Measurements from ENCODE around the gene EPDR1. TPM values are rescaled to one million over a fixed set of nuclear protein-coding genes. Genes with fewer than 3 reads are reported as not detected.

Gene EPDR1
- total and polyA plus RNA-seq, 2 experiments from 2014 or later = 4.4 to 13.8 TPM

DNA sequence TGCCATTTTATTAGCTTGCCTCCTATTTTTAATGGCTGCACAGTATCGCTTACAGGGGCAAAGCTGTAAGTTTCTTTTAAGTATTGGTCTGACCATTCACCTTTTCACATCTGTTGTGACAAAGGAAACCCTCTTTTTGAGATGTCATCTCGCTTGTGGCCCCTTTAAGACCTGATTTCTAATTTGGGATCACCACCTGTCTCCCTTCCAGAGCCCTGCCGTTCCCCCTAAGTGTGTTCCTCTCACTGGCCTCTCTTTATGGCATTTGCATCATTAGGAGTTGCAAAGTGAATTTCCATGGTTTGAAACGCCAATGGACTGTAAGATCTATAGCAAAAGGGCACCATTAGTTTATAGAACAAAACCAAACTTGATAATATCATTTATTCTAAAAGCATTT, 1.4 kb downstream of the EPDR1 start:
- peak overlapping the region; percentile 85 for H3K4me3 Mint-ChIP-seq
- Histone ChIP-seq H4K20me1 (replicated peaks; ENCODE audit: insufficient read depth) (no peaks in the 10 kb centered on the region), H3K27me3 (ENCODE audit: insufficient read depth) (peaks cover 42% of the 10 kb centered on the region), H3K79me2 (replicated peaks; ENCODE audit: insufficient read depth) (0 out of 2 replicates have a peak, but pooled peaks cover 3% of the 10 kb centered on the region), H3K4me3 (peak overlapping the region; percentile 85), H2AFZ (no peak overlapping the region), H3K4me1 (ENCODE audit: insufficient read depth) (peaks cover 6% of the 10 kb centered on the region; the same call in 1 of the 2 replicates), H3K9me2 (ENCODE audit: insufficient read depth) (0 out of 2 replicates have a peak, but pooled peaks cover 5% of the 10 kb centered on the region), H3F3A (replicated peaks; ENCODE audit: low read depth) (no peaks in the 10 kb centered on the region), H3K36me3 (ENCODE audit: insufficient read depth) (no peaks in the 10 kb centered on the region), H3K4me2 (peak overlapping the region; percentile 93), H3K27ac (ENCODE audit: low read depth) (no peak overlapping the region)
- no peak for ATAC-seq
- no peak overlapping the region; the same call in 1 of the 2 replicates for H3K27ac Mint-ChIP-seq
- H3K9me3 Mint-ChIP-seq = no peaks in the 10 kb centered on the region
- H3K4me1 Mint-ChIP-seq = peaks cover 13% of the 10 kb centered on the region
- TF ChIP-seq EZH2 (IDR thresholded peaks at IDR 0.05; ENCODE audit: low read depth, unreplicated experiment) (no peak), CREB1 (CRISPR knock-in tag; IDR thresholded peaks at IDR 0.05; ENCODE audit: low read depth) (no peak), ZNF114 (CRISPR knock-in tag; IDR thresholded peaks at IDR 0.05) (no peak), NANOG (IDR thresholded peaks at IDR 0.05; ENCODE audit: borderline replicate concordance) (no peak), JUNB (IDR thresholded peaks at IDR 0.05; ENCODE audit: unreplicated experiment) (no peak), ZNF331 (CRISPR knock-in tag; IDR thresholded peaks at IDR 0.05; ENCODE audit: low read depth) (no peak), ZNF462 (CRISPR knock-in tag; IDR thresholded peaks at IDR 0.05) (no peak), STAT1 (IDR thresholded peaks at IDR 0.05; ENCODE audit: unreplicated experiment) (no peak), EZH2phosphoT487 (IDR thresholded peaks at IDR 0.05; ENCODE audit: unreplicated experiment) (no peak)
- TF ChIP-seq, protein P1, sequence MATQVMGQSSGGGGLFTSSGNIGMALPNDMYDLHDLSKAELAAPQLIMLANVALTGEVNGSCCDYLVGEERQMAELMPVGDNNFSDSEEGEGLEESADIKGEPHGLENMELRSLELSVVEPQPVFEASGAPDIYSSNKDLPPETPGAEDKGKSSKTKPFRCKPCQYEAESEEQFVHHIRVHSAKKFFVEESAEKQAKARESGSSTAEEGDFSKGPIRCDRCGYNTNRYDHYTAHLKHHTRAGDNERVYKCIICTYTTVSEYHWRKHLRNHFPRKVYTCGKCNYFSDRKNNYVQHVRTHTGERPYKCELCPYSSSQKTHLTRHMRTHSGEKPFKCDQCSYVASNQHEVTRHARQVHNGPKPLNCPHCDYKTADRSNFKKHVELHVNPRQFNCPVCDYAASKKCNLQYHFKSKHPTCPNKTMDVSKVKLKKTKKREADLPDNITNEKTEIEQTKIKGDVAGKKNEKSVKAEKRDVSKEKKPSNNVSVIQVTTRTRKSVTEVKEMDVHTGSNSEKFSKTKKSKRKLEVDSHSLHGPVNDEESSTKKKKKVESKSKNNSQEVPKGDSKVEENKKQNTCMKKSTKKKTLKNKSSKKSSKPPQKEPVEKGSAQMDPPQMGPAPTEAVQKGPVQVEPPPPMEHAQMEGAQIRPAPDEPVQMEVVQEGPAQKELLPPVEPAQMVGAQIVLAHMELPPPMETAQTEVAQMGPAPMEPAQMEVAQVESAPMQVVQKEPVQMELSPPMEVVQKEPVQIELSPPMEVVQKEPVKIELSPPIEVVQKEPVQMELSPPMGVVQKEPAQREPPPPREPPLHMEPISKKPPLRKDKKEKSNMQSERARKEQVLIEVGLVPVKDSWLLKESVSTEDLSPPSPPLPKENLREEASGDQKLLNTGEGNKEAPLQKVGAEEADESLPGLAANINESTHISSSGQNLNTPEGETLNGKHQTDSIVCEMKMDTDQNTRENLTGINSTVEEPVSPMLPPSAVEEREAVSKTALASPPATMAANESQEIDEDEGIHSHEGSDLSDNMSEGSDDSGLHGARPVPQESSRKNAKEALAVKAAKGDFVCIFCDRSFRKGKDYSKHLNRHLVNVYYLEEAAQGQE (IDR thresholded peaks at IDR 0.05; ENCODE audit: unreplicated experiment) = no peak
- TF ChIP-seq, protein P2, sequence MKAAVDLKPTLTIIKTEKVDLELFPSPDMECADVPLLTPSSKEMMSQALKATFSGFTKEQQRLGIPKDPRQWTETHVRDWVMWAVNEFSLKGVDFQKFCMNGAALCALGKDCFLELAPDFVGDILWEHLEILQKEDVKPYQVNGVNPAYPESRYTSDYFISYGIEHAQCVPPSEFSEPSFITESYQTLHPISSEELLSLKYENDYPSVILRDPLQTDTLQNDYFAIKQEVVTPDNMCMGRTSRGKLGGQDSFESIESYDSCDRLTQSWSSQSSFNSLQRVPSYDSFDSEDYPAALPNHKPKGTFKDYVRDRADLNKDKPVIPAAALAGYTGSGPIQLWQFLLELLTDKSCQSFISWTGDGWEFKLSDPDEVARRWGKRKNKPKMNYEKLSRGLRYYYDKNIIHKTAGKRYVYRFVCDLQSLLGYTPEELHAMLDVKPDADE (IDR thresholded peaks at IDR 0.05) = no peak
- peaks cover 23% of the 10 kb centered on the region for H3K27me3 Mint-ChIP-seq (ENCODE audit: insufficient read depth, low read depth, poor library complexity)
- DNase-seq (ENCODE audit: low spot score) = no peak
- H3K36me3 Mint-ChIP-seq (ENCODE audit: low read depth) = no peaks in the 10 kb centered on the region; the same call in 2 of the 3 replicates
